Stimulated activated CD8-positive, alpha-beta memory T cell treated with anti-CD3 and anti-CD28 coated beads, Interleukin-4, amount 100 ng/mL, for 4 hours (primary cell): ENCODE results near the gene TBC1D23.
A peak's percentile ranks its signal among the peaks of the same experiment; 100 is the strongest.
"Not testable (repeated sequence)": the region's sequence is repeated elsewhere in the genome, so short reads cannot be mapped to it uniquely, and the experiment has no call there.

ENCODE experiments used
- DNase-seq, 2 donors: peaks; one replicate each; pipeline ENCODE4 v3.0.0-alpha.2; 2020; ENCODE audit warnings: low read depth in 2 of 2, low spot score in 1 of 2

Gene TBC1D23

DNA sequence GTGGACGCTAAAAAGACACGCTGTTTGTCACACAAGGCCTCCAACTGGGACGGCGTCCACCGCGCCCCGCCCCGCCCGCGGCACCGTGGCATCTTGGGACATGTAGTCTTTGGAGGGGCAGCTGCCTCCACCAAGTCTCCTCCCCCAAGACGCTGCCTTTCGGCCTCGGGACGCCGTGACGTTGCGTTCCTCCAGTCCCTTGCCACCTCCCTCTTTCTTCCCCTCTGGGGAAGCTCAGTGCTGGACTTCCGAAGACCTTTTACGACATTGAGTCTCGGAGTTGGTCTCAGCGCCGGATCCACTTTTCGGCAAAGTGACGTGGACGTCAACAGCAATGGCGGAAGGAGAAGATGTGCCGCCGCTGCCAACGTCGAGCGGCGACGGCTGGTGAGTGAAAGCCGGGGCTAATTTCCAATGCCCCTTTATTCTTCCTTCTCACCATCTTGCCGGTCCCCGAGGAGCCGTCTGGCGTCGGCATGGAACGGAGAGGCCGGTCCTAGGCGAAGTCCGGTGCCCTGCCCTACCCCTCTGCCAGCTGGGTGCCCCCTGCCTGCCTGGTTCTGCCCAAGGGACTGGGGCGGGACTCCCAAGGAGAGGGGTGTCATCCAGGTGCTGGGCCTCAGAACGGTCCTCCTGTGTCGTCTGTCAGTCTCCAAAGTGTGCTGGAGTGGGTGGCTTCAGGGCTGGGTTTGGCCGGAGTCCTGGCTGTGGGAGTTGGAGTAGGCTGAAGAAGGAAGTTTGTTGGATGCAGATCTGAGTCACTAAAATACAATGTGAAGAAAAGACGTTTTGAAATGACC lies at the start of gene TBC1D23:
Gene TBC1D23 (plus strand): TSS at position 308 of the 800 bp plus-strand sequence. CDS start 27 bp downstream, at position 335.
- peak; percentile 89 to 95 for DNase-seq

DNA sequence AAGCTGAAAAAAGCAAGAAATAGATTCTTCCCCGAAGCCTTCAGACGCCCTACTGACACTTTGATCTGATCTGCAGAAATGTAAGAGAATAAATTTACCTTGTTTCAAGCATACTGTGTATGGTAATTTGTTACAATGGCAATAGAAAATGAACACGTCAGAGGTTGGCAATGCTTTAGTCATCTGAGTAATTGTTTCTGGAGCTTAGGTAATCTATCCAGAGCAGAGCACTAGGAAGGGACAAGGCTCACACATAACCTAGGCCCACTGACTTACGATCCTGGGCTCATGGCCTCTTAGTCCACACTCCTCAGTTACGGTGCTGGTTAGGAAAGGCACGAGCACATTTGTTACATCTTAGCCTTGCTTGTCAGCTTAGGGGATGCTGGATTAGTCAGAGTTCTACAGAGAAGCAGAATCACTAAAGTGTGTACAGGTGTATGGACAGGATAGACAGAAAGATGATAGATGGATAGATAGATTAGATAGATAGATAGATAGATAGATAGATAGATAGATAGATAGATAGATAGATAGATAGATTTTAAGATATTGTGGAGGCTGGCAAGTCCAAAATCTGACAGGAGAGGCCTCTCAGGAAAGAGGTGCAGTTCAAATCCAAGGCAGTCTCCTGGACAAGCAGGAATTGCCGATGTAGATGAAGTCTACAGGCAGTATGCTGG lies 46.8 kb upstream of the TBC1D23 start:
- no peak for DNase-seq

DNA sequence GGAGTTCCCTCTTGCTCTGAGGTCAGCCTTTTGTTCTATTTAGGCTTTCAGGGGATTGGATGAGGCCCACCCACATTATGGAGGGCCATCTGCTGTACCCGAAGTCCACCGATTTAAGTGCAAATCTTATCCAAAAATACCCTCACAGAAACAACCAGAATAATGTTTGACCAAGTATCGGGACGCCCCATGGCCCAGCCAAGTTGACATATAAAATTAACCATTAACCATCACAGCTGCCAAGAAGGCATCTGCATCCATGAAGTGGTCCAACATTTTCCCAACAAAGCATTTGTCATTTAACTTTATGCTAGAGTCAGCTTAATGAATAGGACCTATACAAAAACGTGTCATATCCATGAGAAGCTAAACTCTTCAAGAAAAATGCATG lies 46.2 kb upstream of the TBC1D23 start:
- no peak for DNase-seq

DNA sequence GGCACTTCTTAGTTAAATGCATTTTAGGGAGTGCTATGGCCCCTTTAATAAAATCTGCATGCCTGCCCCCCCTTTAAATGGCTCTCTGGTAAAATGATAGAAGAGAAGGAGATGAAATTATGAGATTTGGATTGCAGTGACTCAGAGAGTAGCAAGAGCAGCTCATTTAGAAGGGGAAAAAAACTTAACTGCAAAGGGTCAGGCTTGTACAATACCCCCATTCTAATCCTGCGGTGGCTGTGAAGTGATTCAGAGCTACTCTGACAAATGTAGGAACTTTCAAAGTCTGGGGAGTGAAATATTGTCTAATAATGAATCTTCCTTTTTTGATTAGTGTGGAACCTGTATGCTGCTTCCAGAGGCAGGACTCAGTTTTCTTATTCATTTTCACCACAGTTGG lies 44.1 kb upstream of the TBC1D23 start:
- no peak for DNase-seq

DNA sequence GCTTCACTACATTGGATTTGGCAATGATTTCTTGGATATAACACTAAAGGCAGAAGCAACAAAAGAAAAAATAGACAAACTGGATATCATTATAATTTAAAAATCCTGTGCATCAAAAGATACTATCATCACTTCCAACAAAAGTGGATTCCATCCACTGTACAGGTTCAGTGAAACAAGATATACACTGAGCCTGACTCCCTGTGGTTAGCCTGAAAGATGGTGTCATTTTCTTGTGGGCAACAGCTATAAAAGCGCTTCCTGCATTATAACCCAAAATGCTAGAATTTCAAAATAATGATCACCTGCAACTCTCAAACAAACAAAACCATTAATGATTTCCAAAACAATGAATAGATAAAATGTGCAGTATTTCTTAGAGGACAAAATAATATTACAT lies 39.6 kb upstream of the TBC1D23 start:
- no peak for DNase-seq

DNA sequence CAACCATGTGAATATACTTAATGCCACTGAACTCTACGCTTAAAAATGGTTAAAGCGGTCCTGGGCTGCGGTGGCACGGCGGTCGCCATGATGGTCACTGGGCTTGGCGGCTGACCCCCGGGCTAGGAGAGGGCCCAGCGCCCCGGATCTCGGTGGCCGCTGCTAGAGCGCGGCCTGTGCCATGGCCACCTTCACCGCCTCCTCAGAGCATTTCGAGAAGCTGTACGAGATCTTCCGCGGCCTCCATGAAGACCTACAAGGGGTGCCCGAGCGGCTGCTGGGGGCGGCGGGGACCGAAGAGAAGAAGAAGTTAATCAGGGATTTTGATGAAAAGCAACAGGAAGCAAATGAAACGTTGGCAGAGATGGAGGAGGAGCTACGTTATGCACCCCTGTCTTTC lies 35.6 kb upstream of the TBC1D23 start:
- DNase-seq: no peak

DNA sequence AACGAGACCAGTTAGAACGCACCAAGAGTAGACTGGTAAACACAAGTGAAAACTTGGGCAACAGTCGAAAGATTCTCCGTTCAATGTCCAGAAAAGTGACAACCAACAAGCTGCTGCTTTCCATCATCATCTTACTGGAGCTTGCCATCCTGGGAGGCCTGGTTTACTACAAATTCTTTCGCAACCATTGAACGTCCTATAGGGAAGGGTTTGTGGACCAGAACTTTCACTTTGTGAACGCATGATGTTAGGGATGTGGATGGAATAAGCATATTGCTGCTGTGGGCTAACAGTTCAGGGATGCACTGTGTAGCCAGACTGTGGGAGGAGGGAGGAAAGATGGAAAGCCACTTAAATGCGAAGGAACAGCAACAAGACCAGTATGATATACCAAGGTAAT lies 34.9 kb upstream of the TBC1D23 start:
- no peak for DNase-seq

DNA sequence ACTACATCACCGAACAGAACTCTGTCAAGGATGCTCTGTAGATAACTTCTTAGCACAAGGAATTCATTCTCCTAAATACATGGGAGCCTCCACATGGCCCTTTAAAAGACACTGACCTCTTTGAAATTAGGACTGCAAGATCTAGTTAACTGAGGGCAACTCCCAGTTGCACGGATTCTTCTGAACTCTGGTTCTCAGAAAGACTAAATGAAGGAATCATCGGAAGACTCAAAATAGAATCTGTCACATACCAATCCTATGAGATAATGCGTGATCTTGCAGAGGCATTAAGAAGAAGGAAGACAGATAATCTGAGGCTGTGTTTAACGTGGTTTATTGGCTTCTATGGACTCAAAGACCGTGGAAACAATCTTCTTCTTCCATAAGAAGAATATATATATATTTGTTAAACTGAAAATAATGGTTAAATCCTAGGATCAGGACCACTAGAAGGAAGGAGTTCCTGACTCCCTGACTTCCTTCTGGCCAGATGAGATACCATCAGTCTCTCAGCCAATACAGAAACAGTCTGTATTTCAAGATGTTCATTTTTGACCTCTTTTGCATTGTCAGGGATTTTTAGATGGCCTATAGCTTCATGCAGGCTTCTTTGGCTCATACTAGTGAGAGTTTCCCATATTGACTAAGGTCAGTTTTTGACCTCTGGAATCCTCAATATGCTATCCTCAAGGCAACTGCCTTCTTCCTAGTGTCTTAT lies 33.9 kb upstream of the TBC1D23 start:
- DNase-seq: no peak

DNA sequence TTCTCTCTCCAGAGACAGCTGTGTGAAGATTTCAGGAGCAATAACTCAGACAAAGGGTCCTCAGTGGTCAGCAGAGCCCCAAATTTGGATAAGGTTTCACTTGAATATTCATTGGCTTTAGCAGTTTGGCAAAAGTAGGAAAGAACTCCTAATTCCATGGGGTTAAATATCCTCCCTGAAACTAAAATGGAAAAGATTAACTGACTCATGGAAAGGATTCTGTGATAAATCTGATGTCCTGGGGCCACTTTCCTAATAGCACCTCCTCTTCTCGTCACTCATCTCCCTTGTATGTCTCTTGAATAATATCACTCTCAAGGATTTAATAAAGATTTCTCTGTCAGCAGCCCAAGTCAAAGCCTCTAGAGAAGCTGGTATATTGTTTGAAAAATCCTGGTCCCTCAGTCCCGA lies 33.3 kb upstream of the TBC1D23 start:
- DNase-seq: no peak

DNA sequence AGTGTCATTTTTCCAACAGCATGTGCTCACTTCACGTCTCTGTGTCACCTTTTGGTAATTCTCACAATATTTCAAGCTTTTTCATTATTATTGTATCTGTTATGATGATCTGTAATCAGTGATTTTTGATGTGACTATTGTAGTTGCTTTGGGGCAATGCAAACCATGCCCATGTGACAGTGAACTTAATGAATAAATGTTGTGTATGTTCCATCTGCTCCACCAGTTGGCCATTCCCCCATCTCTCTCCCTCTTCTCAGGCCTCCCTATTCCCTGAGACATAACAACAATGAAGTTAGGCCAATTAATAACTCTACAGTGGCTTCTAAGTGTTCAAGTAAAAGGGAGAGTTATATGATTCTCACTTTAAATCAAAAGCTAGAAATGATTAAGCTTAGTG lies 32.5 kb upstream of the TBC1D23 start:
- no peak for DNase-seq

DNA sequence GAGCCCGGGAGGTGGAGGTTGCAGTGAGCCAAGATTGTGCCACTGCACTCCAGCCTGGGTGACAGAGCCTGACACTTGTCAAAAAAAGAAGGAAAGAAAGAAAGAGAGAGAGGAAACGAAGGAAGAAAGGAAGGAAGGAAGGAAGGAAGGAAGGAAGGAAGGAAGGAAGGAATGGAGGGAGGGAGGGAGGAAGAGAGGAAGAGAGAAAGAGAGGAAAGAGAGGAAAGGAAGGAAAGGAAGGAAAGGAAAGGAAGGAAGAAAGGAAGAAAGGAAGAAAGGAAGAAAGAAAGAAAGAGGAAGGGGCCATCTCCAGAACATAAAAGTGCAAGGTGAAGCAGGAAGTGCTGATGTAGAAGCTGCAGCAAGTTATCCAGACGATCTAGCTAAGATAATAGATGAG lies 31.6 kb upstream of the TBC1D23 start:
- DNase-seq: not testable (repeated sequence)

DNA sequence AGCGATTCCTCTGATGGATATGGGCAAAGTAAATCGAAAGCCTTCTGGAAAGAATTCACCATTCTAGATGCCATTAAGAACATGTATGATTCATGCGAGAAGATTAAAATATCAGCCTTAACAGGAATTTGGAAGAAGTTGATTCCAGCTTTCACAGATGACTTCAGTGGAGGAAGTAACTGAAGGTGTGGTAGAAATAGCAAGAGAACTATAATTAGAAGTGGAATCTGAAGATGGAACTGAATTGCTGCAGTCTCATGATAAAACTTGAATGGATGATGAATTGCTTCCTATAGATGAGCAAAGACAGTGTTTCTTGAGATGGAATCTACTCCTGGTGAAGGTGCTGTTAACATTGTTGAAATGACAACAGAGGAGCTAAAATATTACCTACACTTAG lies 30.1 kb upstream of the TBC1D23 start:
- DNase-seq: no peak

DNA sequence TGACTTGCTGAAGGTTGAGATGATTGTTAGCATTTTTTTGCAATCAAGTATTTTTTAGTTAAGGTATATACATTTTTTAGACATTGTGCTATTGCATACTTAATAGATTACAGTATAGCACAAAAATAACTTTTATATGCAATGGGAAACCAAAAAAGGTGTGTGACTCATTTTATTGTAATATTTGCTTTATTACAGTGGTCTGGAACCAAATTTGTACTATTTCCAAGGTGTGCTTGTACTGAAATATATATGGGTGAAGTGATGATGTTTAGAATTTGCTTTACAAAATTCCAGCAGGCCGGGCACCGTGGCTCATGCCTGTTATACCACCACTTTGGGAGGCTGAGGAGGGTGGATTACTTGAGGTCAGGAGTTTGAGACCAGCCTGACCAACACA lies 29.1 kb upstream of the TBC1D23 start:
- no peak for DNase-seq

DNA sequence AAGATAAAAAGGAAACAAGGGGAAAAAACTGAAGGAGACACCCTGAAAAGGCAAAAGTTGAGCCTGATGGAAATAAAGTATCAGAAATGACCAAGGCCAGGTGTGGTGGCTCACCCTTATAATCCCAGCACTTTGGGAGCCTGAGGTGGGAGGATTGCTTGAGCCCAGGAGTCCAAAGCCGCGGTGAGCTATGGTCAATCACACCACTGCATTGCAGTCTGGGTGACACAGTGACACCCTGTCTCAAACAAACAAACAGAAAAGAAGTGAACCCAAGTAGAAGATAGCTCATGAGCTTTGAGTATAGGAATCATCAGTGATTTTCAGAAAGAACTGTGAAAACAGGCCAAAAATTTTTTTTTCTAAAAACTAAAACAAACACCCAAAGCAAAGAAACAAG lies 26.4 kb upstream of the TBC1D23 start:
- no peak for DNase-seq

DNA sequence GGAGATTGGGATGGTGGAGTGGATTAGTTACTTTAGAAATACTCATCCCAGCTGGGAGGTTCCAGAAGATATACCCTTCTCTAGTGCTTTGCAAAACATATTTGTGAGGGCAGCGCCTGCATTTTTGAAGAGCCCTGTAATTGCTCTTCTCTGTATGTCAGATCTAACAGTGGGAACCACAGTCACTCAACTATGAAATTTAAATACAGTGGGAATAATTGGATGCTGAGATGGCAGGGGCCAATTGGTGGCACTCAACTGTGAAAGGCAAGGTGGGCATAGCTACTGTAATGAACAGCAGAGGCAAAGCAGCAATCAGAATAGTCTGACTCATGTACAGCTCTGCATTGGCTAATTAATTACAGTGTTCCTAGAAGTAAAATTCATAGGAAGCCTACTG lies 22.2 kb upstream of the TBC1D23 start:
- DNase-seq: no peak

DNA sequence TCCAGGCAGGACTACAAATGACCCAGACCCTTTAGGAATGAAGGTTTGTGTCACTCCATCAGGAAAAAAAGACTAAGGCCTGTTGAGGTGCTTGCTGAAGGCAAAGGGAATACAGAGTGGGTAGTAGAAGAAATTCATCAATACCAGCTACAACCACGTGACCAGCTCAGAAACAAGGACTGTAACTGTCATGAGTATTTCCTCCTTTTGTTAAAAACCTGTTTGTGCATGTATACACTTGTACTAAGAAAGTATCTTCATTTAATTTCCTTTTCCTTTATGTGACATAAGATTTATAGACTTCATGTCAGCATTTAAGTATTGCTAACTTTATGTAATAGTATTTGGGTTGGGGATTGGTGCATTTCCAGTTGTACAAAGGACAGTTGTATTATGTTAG lies 18.3 kb upstream of the TBC1D23 start:
- DNase-seq: not testable (repeated sequence)

DNA sequence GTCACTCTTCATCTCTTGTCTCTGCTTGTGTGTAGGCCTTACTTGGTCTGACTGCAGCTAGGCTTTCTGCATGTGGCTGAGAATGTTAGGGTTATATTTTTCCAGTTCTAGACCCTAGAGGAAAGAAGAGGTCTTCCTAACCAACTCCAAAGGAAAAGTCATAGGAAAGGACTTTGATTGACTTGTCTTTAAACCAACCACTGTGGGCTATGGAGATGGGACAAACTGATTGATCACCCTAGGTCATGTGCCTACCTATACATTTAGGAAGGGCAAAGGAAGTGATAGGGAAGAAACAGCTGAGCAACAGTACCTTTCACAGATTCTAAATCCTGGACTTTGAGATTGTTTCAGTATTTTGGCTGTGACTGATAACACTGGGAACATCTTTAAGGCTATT lies 16.5 kb upstream of the TBC1D23 start:
- DNase-seq: no peak

DNA sequence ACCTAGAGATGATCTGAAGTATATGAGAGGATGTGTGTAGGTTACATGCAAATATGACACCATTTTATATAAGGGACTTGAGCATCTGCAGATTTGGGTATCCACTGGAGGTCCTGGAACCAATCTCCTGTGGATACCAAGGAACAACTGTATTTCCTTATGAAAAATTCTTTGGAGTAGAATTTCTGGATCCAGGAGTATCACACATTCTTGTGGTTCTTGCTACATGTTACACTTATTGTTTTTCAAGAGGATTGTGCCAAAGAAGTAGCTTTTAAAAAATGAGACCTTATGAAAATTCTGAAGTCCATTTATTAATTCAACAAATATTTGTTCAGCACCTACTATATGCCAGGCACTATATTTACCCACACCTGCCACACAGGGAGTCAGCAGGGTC lies 15.7 kb upstream of the TBC1D23 start:
- no peak for DNase-seq

DNA sequence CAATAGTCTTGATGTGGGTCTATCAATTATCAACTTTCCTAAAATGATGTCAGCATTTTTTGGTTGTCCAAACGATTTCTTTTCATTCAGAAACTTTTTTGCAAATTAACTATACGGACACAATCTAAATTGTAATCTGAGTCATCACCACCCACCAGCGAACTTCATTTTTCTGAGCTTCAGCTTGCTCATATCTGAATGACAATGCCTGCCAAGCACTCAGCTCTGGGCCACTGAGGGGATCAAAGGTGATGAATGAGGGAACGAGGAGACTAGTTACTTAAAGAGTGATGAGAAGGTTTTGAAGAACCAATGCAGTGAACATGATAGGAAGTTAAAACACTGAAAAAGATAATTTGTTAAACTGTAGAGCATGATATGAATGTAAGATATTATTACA lies 14.9 kb upstream of the TBC1D23 start:
- no peak for DNase-seq

DNA sequence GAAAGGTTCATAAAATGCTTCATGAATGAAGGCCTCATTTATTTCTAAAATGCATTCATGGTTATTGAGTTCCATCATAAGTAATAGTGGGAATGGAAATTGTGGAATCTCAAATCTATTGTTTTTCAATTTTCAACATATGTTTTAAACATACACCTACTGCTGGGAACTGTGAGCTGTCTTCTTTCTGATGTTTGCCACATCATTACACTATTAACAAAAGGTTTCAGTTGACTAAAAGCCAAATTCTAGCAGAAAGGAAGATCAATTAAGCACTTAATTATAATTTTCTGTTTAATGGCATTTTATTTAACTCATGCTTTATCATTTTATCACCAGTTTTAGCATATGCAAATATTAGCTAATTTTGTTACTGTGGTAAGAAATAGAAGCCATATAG lies 13.8 kb upstream of the TBC1D23 start:
- no peak for DNase-seq

DNA sequence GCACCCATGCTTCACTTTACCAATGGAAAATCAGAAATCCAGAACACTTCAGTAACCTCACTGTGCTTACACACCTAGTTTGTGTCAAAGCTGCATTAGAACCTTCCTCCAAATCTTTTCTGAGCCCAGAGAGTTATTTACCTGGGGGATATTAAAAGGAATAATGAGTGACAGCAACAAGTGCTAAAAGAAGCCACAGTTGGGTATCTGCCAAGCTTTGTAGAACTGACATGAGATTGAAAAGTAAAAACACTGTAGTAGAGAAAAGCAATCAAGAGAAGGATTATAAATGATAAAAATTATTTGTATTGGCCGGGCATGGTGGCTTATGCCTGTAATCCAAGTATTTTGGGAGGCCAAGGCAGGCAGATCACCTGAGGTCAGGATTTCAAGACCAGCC lies 8.8 kb upstream of the TBC1D23 start:
- no peak for DNase-seq

DNA sequence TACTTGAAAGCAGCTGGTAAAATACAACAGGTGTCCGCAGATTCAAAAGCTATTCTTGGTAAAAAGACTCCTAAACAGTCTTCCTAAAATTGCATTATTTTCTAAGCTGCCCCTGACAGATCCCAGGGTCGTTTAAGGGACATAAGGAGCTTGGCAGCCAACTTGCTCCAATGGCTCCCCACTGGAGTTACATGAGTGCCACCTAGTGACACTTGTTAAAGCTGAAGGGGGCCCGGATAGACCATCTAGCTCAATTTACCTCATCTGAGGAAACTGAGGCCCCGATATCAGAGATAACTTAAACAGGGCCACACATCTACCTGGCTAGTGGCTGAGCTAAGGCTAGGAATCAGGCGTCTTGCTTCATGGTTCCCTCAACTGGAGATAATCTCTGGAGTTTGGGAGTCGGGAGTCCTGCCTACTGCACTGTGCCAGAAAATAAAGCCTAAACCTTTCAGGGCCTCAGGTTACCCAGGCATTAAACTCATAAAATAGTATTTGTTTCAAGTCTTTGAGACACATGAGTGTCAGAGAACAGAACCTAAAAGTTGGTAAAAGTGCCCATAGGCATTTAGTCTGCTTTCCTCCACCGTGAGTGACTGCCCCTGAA lies 6.5 kb upstream of the TBC1D23 start:
- DNase-seq: no peak
